Kidney (tissue), 14 donors: ENCODE measurements around the gene KRTAP5-6. TPM values are rescaled to one million over a fixed set of nuclear protein-coding genes. Genes with fewer than 3 reads are reported as not detected.

ENCODE experiments used
- DNase-seq, 5 donors: peaks; one replicate each; pipeline ENCODE4 v3.0.0-alpha.2; 2013 to 2020
- FAIRE-seq: peaks from 2 replicates; lab custom pipeline; 2012; peaks lifted over from hg19 to GRCh38; lab: Jason Lieb, UNC
- H3K27ac ChIP-seq, 2 donors: one replicate each; pipeline ENCODE4 v1.7.0; 2013; ENCODE audit warnings: low read depth in 2 of 2, low read length in 2 of 2, inconsistent platforms in 1 of 2
- H3K27me3 ChIP-seq: one replicate; pipeline ENCODE4 v1.7.1; 2013; ENCODE audit warnings: low read length, inconsistent platforms; ENCODE audit not compliant: control insufficient read depth, insufficient read depth
- H3K36me3 ChIP-seq, 3 donors: one replicate each; pipeline versions ENCODE4 v1.7.0 to v1.7.1; 2013; ENCODE audit warnings: low read length in 3 of 3, control low read depth in 1 of 3, inconsistent platforms in 1 of 3; ENCODE audit not compliant: insufficient read depth in 3 of 3, control insufficient read depth in 2 of 3
- H3K4me1 ChIP-seq, 3 donors: one replicate each; pipeline versions ENCODE4 v1.7.0 to v1.7.1; 2013; ENCODE audit warnings: low read length in 3 of 3, inconsistent platforms in 1 of 3, low read depth in 1 of 3; ENCODE audit not compliant: control insufficient read depth in 2 of 3, insufficient read depth in 2 of 3
- H3K4me3 ChIP-seq, 3 donors: one replicate each; pipeline versions ENCODE4 v1.7.0 to v1.8.1; 2013; ENCODE audit warnings: low read length in 3 of 3, control low read depth in 1 of 3, inconsistent platforms in 1 of 3
- H3K9ac ChIP-seq, 3 donors: one replicate each; pipeline versions ENCODE4 v1.7.0 to v1.7.1; 2013; ENCODE audit warnings: low read length in 3 of 3, control low read depth in 1 of 3, inconsistent platforms in 1 of 3
- H3K9me3 ChIP-seq, 3 donors: one replicate each; pipeline versions ENCODE4 v1.7.0 to v1.7.1; 2013; ENCODE audit warnings: low read length in 3 of 3, control low read depth in 1 of 3, inconsistent platforms in 1 of 3; ENCODE audit not compliant: control insufficient read depth in 2 of 3, insufficient read depth in 1 of 3
- CTCF ChIP-seq: IDR thresholded peaks from 3 replicates; pipeline ENCODE4 v1.5.1; 2012; ENCODE audit warnings: mild to moderate bottlenecking, moderate library complexity, borderline replicate concordance; ENCODE audit not compliant: insufficient read depth; ENCODE audit errors: extremely low read depth
- intact Hi-C: fragments of 100-400 bp; cut with DNase I; formaldehyde crosslinking; loops from one replicate; pipeline ENCODE4 v1.11.1; 2022
- polyA plus RNA-seq: library from polyadenylated mRNA; stranded (reverse); fragments of 350-450 nt; fragmentation: Illumina TruSeq; extraction: RNeasy Lipid Tissue Mini Kit (QIAGEN cat#74804); gene quantifications from one replicate; pipeline ENCODE4 v1.2.3, GENCODE V29; 2014; ENCODE audit warnings: low read depth, low replicate concordance; ENCODE audit not compliant: insufficient read depth
- total RNA-seq: library from RNA; stranded (reverse); fragmentation: NEBNext Ultra II Directional; extraction: Animal tissue kit (Norgen Biotek cat#: 25700); gene quantifications from one replicate; pipeline ENCODE4 v1.2.1, GENCODE V29; 2021
- donor health status: control.
- donor health status: control.
- donor health status: control.
- donor health status: control.
- donor health status: control.
- donor health status: DM: yes; HTN: yes; CAD: no.
- donor health status: Normal renal cell carcinoma (clear cell type).

The KRTAP5-6 gene
- total and polyA plus RNA-seq, 2 donors from 2014 or later = not detected

GRCh38 chr11:1675536-1676228, 21.3 kb upstream of the KRTAP5-6 start:
- Histone ChIP-seq H3K27ac (no peak overlapping the region), H3K4me3 (no peak overlapping the region), H3K27me3 (no peaks in the 10 kb centered on the region), H3K9ac (no peak overlapping the region), H3K4me1 (no peaks in the 10 kb centered on the region), H3K36me3 (no peaks in the 10 kb centered on the region), H3K9me3 (no peaks in the 10 kb centered on the region)
- no peak for TF ChIP-seq CTCF
- intact Hi-C loops = no loop called here
- DNase-seq (no peak), FAIRE-seq (no peak)

DNA sequence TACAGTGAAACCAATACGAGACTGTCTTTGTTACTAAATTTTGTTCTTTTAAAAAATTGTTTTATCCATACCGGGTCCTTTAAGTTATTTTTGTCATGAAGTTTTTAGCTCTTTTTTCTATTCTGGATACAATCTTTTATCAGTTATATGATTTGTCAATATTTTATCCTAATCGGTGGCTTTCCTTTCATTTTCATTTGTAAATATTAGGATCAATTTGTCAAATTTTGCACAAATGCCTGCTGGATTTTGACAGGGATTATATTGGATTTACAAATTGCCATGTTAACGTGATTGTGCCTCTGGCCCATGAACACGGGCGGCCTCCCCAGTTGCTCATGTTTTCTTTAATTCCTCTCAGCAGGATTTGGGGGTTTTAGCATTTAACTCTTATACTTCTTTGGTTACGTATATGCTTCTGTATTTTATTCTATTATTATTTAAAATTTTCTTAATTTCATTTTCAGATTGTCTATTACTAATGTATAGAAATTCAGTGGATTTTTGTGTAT, 20.7 kb upstream of the KRTAP5-6 start:
- H3K9me3 ChIP-seq = no peaks in the 10 kb centered on the region
- no peaks in the 10 kb centered on the region for H3K27me3 ChIP-seq
- H3K36me3 ChIP-seq = no peaks in the 10 kb centered on the region
- H3K27ac ChIP-seq = no peak overlapping the region
- FAIRE-seq (no peak), DNase-seq (no peak)
- no peak overlapping the region for H3K9ac ChIP-seq
- no peak for TF ChIP-seq CTCF
- no peaks in the 10 kb centered on the region for H3K4me1 ChIP-seq
- H3K4me3 ChIP-seq = no peak overlapping the region
- intact Hi-C loops = no loop called here

GRCh38 chr11:1679881-1680280, 17.1 kb upstream of the KRTAP5-6 start:
- peak in 1 of 5 donors; percentile 20 for DNase-seq
- no peaks in the 10 kb centered on the region for H3K4me1 ChIP-seq
- no peaks in the 10 kb centered on the region for H3K36me3 ChIP-seq
- intact Hi-C loops = no loop called here
- no peaks in the 10 kb centered on the region for H3K9me3 ChIP-seq
- H3K9ac ChIP-seq = no peak overlapping the region
- H3K27me3 ChIP-seq = no peaks in the 10 kb centered on the region
- TF ChIP-seq CTCF = no peak
- H3K27ac ChIP-seq = no peak overlapping the region
- H3K4me3 ChIP-seq = no peak overlapping the region
- FAIRE-seq = no peak
